Stimulated activated CD8-positive, alpha-beta memory T cell treated with anti-CD3 and anti-CD28 coated beads, Interleukin-7, amount 100 ng/mL, for 48 hours (primary cell): Measurements from ENCODE around the gene TMEM82.

ENCODE experiments used
- DNase-seq, 2 donors: peaks; one replicate each; pipeline ENCODE4 v3.0.0-alpha.2; 2020; ENCODE audit warnings: low read depth in 1 of 2; ENCODE audit errors: extremely low read depth in 1 of 2

Gene TMEM82

GRCh38 chr1:15775706-15776105, 33.4 kb downstream of the TMEM82 start:
- DNase-seq: no peak

DNA sequence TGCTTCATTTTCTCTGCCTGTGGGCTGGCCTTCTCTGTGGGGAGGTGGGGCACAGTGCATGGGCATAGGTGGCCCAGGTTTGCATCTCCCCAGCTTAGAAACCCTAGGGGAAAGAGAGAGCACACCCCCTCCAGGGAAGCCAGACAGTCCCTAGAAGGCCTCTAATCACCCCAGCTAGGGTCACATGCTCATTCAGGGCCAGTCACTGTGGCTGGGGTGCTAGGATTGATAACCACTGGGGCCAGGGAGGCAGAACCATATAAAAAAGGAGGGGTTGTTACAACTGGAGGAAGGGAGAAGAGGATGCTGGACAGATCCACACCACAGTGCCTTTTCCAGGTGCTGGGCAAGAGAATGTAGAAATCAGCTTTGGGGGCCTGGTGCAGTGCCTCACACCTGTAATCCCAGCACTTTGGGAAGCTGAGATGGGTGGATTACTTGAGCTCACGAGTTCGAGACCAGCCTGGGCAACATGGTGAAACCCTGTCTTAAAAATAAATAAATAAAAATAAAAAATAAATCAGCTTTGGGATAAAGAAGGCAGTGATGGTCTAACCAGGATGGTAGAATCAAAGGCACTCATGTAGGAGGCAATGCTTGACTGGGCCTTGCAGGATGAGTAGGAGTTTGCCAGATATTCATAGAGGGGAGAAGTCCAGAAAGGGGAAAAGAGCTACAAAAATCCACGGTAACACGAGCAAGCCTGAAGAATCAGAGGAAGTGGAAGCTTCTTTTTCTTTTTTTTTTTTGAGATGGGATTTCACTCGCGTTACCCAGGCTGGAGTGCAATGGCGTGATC, 35.8 kb downstream of the TMEM82 start:
- no peak for DNase-seq

- DNase-seq: no peak
Measured at GRCh38 chr1:15785683-15786082, 43.4 kb downstream of the TMEM82 start.

DNA sequence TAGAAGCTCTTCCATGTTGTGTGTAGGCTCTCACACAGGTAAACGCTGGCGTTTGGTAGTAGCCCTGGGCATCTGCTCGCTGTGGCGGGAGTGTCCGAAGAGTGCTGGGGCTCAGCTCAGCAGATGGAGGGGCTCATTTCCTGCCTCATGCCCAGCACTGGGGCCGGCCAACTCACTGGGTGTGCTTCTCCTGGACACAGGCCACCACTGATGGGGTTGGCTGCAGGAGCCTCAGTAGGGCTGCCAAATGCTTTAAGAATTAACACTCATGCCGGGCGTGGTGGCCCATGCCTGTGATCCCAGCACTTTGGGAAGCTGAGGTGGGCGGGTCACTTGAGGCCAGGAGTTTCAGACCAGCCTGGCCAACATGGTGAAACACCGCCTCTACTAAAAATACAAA, 44.3 kb downstream of the TMEM82 start:
- no peak for DNase-seq

DNA sequence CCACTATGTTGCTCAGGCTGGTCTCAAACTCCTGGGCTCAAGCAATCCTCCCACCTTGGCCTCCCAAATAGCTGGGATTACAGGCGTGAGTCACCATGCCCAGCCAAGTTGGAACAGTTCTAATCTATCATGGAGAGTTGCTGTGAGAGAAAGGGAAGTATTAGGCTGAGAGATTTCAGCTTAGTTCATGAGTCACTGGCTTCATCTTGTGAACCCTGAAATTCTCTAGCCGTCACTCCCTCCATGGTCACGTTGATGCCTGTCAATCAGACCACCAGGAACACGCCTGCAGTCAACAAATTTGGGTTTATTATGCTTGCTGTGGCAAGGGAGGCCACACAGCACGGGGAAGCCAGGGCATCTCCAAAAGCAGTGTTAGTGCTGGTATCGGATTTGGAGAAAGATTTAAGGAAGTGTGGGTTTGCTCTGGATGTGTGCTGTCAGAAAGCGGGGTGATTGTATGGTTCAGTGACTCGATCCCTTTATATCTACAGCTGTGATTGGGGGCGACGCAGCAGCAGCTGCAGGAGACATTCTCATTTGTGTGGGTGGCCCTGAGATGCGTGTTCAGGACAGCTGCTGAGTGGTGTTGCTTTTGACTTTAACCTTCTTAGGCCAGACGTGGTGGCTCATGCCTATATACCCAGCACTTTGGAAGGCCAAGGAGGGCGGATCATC, 46.5 kb downstream of the TMEM82 start:
- DNase-seq: no peak

DNA sequence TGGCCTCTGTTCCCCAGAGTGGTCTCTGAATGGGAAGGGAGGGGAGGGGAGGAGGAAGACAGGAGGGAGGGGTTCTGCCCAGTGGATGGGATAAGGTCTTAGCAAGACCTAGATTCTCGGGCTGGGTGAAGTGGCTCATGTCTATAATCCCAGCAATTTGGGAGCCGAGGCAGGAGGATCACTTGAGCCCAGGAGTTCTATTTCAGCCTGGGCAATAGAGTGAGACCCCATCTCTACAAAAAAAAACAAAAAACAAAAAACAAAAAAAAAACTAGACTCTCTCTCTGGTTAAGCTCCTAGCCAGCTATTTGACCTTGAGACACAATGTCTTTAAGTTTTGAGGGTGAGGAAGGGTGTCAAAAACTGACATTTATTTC, 53.8 kb downstream of the TMEM82 start:
- no peak for DNase-seq
